Smooth muscle cell (in vitro differentiated cells): ENCODE results near the gene IGFBPL1. TPM values are rescaled to one million over a fixed set of nuclear protein-coding genes. Genes with fewer than 3 reads are reported as not detected.

Experiments
- DNase-seq: peaks from one replicate; lab custom pipeline; 2025; ENCODE audit not compliant: unreplicated experiment; lab: John Stamatoyannopoulos, UW
- H2AFZ ChIP-seq: fragments of 200-600 bp; sonication (generic); 2 replicates; pipeline ENCODE4 v1.6.0; 2016; ENCODE audit warnings: antibody characterized with exemption, low read depth, mild to moderate bottlenecking
- H3F3A ChIP-seq: fragments of 200-600 bp; sonication (generic); 2 replicates; pipeline ENCODE4 v1.6.0; 2017; ENCODE audit warnings: antibody characterized with exemption, low read depth
- H3K27ac ChIP-seq: fragments of 200-600 bp; sonication (generic); 2 replicates; pipeline ENCODE4 v1.5.1; 2016; ENCODE audit warnings: low read depth, mild to moderate bottlenecking
- H3K27me3 ChIP-seq: fragments of 200-600 bp; sonication (generic); 2 replicates; pipeline ENCODE4 v1.6.1; 2016; ENCODE audit warnings: low read depth, mild to moderate bottlenecking
- H3K36me3 ChIP-seq: fragments of 200-600 bp; sonication (generic); 2 replicates; pipeline ENCODE4 v1.5.1; 2016; ENCODE audit warnings: low read depth
- H3K4me1 ChIP-seq: fragments of 200-600 bp; sonication (generic); 2 replicates; pipeline ENCODE4 v1.5.1; 2016; ENCODE audit warnings: low read depth
- H3K4me2 ChIP-seq: fragments of 200-600 bp; sonication (generic); 2 replicates; pipeline ENCODE4 v1.6.0; 2016; ENCODE audit warnings: mild to moderate bottlenecking
- H3K4me3 ChIP-seq: fragments of 200-600 bp; sonication (generic); 2 replicates; pipeline ENCODE4 v1.5.1; 2016; ENCODE audit warnings: mild to moderate bottlenecking
- H3K79me2 ChIP-seq: fragments of 200-600 bp; sonication (generic); 2 replicates; pipeline ENCODE4 v1.6.0; 2016; ENCODE audit warnings: low read depth, mild to moderate bottlenecking
- H3K9ac ChIP-seq: fragments of 200-600 bp; sonication (generic); 2 replicates; pipeline ENCODE4 v1.6.0; 2016; ENCODE audit warnings: low read depth
- H3K9me3 ChIP-seq: fragments of 200-600 bp; sonication (generic); replicated peaks from 2 replicates; pipeline ENCODE4 v1.5.1; 2016; ENCODE audit warnings: low read depth
- H4K20me1 ChIP-seq: fragments of 200-600 bp; sonication (generic); 2 replicates; pipeline ENCODE4 v1.6.0; 2016; ENCODE audit warnings: low read depth
- CTCF ChIP-seq: fragments of 200-600 bp; sonication (generic); IDR thresholded peaks from 2 replicates; pipeline ENCODE4 v1.5.1; 2017; ENCODE audit warnings: borderline replicate concordance, mild to moderate bottlenecking, antibody characterized with exemption; ENCODE audit not compliant: insufficient read depth, poor library complexity, severe bottlenecking
- WGBS: methylation state at CpG from one replicate; pipeline ENCODE4 v1.1.7; 2016; ENCODE audit warnings: low lambda C conversion rate; 5-methylcytosine and 5-hydroxymethylcytosine counted together
- polyA plus RNA-seq: library from polyadenylated mRNA; unstranded; fragments of >200 nt; fragmentation: Nextera tagmentation; extraction: Ambion mirVana; gene quantifications from 2 replicates; pipeline ENCODE4 v1.2.1, GENCODE V29; 2016
- total RNA-seq: library from RNA; depleted of rRNA; stranded (reverse); fragments of >200 nt; gene quantifications from 2 replicates; pipeline ENCODE4 v1.2.3, GENCODE V29; 2014

Gene IGFBPL1
- total and polyA plus RNA-seq, 2 experiments from 2014 or later: 2.1 to 9.4 TPM

GRCh38 chr9:38384990-38385848 is 39.0 kb downstream of the IGFBPL1 start:
- H3K36me3 ChIP-seq: no peaks in the 10 kb centered on the region
- no peak overlapping the region for H2AFZ ChIP-seq
- no peak overlapping the region for H3K4me3 ChIP-seq
- TF ChIP-seq CTCF: no peak
- no peaks in the 10 kb centered on the region for H4K20me1 ChIP-seq
- peaks cover 6% of the 10 kb centered on the region for H3K4me1 ChIP-seq
- no peaks in the 10 kb centered on the region for H3K9me3 ChIP-seq
- H3K9ac ChIP-seq: no peak overlapping the region
- no peak for DNase-seq
- H3K4me2 ChIP-seq: no peak overlapping the region
- peaks cover 9% of the 10 kb centered on the region for H3F3A ChIP-seq
- WGBS: 89% methylated on average over 3 of the region's 3 CpGs
- no peaks in the 10 kb centered on the region for H3K27me3 ChIP-seq
- no peak overlapping the region for H3K27ac ChIP-seq
- no peaks in the 10 kb centered on the region for H3K79me2 ChIP-seq

- 84% methylated on average over 8 of the region's 8 CpGs for WGBS
- Histone ChIP-seq H3K27ac (peak overlapping the region; percentile 67), H3K9me3 (no peaks in the 10 kb centered on the region), H3K4me2 (no peak overlapping the region), H3K79me2 (no peaks in the 10 kb centered on the region), H3K4me3 (no peak overlapping the region), H3K36me3 (no peaks in the 10 kb centered on the region), H3K4me1 (peaks cover 6% of the 10 kb centered on the region), H2AFZ (no peak overlapping the region), H3K9ac (no peak overlapping the region), H3F3A (no peaks in the 10 kb centered on the region), H4K20me1 (no peaks in the 10 kb centered on the region), H3K27me3 (no peaks in the 10 kb centered on the region)
- DNase-seq: no peak
- TF ChIP-seq CTCF: no peak
Observed at GRCh38 chr9:38382141-38382540, 42.1 kb downstream of the IGFBPL1 start.

GRCh38 chr9:38380872-38381534 is 43.3 kb downstream of the IGFBPL1 start:
- Histone ChIP-seq H3K79me2 (no peaks in the 10 kb centered on the region), H3K4me1 (peaks cover 6% of the 10 kb centered on the region), H4K20me1 (no peaks in the 10 kb centered on the region), H2AFZ (no peak overlapping the region), H3K4me3 (no peak overlapping the region), H3K9ac (no peak overlapping the region), H3K36me3 (no peaks in the 10 kb centered on the region), H3K27ac (no peak overlapping the region), H3K4me2 (no peak overlapping the region), H3K9me3 (no peaks in the 10 kb centered on the region), H3F3A (no peaks in the 10 kb centered on the region), H3K27me3 (no peaks in the 10 kb centered on the region)
- no peak for TF ChIP-seq CTCF
- 57% methylated on average over 8 of the region's 8 CpGs for WGBS
- no peak for DNase-seq
